CD14-positive monocyte (primary cell): ENCODE data around the gene IBA57. TPM values are rescaled to one million over a fixed set of nuclear protein-coding genes. Genes with fewer than 3 reads are reported as not detected.

Experiments used
- DNase-seq, 3 donors: peaks; one replicate each; pipeline ENCODE4 v3.0.0-alpha.2; 2011 to 2022
- H2AFZ ChIP-seq: 2 replicates; pipeline ENCODE4 v1.6.0; 2012; ENCODE audit warnings: mild to moderate bottlenecking, low read depth, low read length, inconsistent platforms; ENCODE audit not compliant: insufficient read depth, poor library complexity, severe bottlenecking
- H3K27ac ChIP-seq, 2 donors: 1 replicate in 1 of 2; 2 replicates in 1 of 2; pipeline ENCODE4 v1.5.1; 2012 to 2013; ENCODE audit warnings: low read length in 2 of 2, control low read depth in 1 of 2, inconsistent platforms in 1 of 2, low read depth in 1 of 2, mild to moderate bottlenecking in 1 of 2
- H3K27me3 ChIP-seq, 2 donors: one replicate each; pipeline versions ENCODE4 v1.6.0 to v1.6.1; 2011 to 2013; ENCODE audit warnings: low read length in 2 of 2; ENCODE audit not compliant: control insufficient read depth in 2 of 2, insufficient read depth in 2 of 2
- H3K36me3 ChIP-seq, 2 donors: replicated peaks in 1 of 2; 1 replicate in 1 of 2; 2 replicates in 1 of 2; pipeline versions ENCODE4 v1.5.1 to v1.6.1; 2012 to 2013; ENCODE audit warnings: low read length in 2 of 2, control low read depth in 1 of 2, inconsistent platforms in 1 of 2, mild to moderate bottlenecking in 1 of 2; ENCODE audit not compliant: insufficient read depth in 2 of 2, control insufficient read depth in 1 of 2
- H3K4me1 ChIP-seq, 2 donors: 1 replicate in 1 of 2; 2 replicates in 1 of 2; pipeline versions ENCODE4 v1.5.1 to v1.6.1; 2012 to 2013; ENCODE audit warnings: low read length in 2 of 2, control low read depth in 1 of 2, inconsistent platforms in 1 of 2, mild to moderate bottlenecking in 1 of 2, moderate library complexity in 1 of 2; ENCODE audit not compliant: insufficient read depth in 2 of 2, control insufficient read depth in 1 of 2
- H3K4me2 ChIP-seq: replicated peaks from 2 replicates; pipeline ENCODE3; 2012; ENCODE audit warnings: low read length, moderate library complexity, mild to moderate bottlenecking; ENCODE audit not compliant: poor library complexity, severe bottlenecking; ENCODE audit errors: extremely low read depth
- H3K4me3 ChIP-seq, 3 experiments: fragments of 200-600 bp in 1 of 3; sonication (generic) in 1 of 3; replicated peaks in 1 of 3; 1 replicate in 2 of 3; 2 replicates in 1 of 3; pipeline ENCODE4 v1.5.1; 2011 to 2013; ENCODE audit warnings: low read length in 3 of 3, mild to moderate bottlenecking in 3 of 3, control low read depth in 2 of 3, low read depth in 2 of 3, inconsistent platforms in 1 of 3, moderate library complexity in 1 of 3
- H3K79me2 ChIP-seq: 2 replicates; pipeline ENCODE4 v1.6.0; 2012; ENCODE audit warnings: mild to moderate bottlenecking, control low read depth, inconsistent platforms, low read length, moderate library complexity; ENCODE audit not compliant: insufficient read depth
- H3K9ac ChIP-seq: 2 replicates; pipeline ENCODE4 v1.6.0; 2017; ENCODE audit warnings: low read length, mild to moderate bottlenecking; ENCODE audit not compliant: insufficient read depth, poor library complexity, severe bottlenecking
- H3K9me3 ChIP-seq, 2 donors: replicated peaks in 1 of 2; 1 replicate in 1 of 2; 2 replicates in 1 of 2; pipeline versions ENCODE4 v1.5.1 to v1.6.1; 2012 to 2013; ENCODE audit warnings: low read length in 2 of 2, control low read depth in 1 of 2; ENCODE audit not compliant: control insufficient read depth in 1 of 2, insufficient read depth in 1 of 2
- H4K20me1 ChIP-seq: 2 replicates; pipeline ENCODE4 v1.6.0; 2012; ENCODE audit warnings: mild to moderate bottlenecking, low read length, control low read depth, moderate library complexity; ENCODE audit not compliant: insufficient read depth
- H3K27ac Mint-ChIP-seq, 7 donors: one replicate each; pipeline ENCODE4 v1.8.0; 2020; ENCODE audit warnings: mild to moderate bottlenecking in 7 of 7, mixed read lengths in 7 of 7, moderate library complexity in 6 of 7, inconsistent platforms in 2 of 7
- H3K27me3 Mint-ChIP-seq, 3 donors: one replicate each; pipeline ENCODE4 v1.8.0; 2021 to 2022; ENCODE audit warnings: low read depth in 3 of 3, mild to moderate bottlenecking in 3 of 3, mixed read lengths in 3 of 3, moderate library complexity in 3 of 3, inconsistent platforms in 1 of 3
- H3K36me3 Mint-ChIP-seq, 2 donors: one replicate each; pipeline ENCODE4 v1.8.0; 2020; ENCODE audit warnings: mixed read lengths in 2 of 2, inconsistent platforms in 1 of 2, mild to moderate bottlenecking in 1 of 2
- H3K4me1 Mint-ChIP-seq: one replicate; pipeline ENCODE4 v1.8.0; 2020; ENCODE audit warnings: mild to moderate bottlenecking, mixed read lengths
- H3K4me3 Mint-ChIP-seq, 2 donors: one replicate each; pipeline ENCODE4 v1.8.0; 2020; ENCODE audit warnings: mild to moderate bottlenecking in 2 of 2, mixed read lengths in 2 of 2, moderate library complexity in 1 of 2
- H3K9me3 Mint-ChIP-seq, 7 donors: one replicate each; pipeline ENCODE4 v1.8.0; 2020 to 2022; ENCODE audit warnings: mixed read lengths in 7 of 7, mild to moderate bottlenecking in 6 of 7, moderate library complexity in 6 of 7, inconsistent platforms in 2 of 7
- WGBS: methylation state at CpG from one replicate; pipeline ENCODE4 v1.1.5; 2013; ENCODE audit warnings: missing lambda C conversion rate; ENCODE audit not compliant: insufficient coverage; 5-methylcytosine and 5-hydroxymethylcytosine counted together
- intact Hi-C, 2 donors: fragments of 100-400 bp; cut with micrococcal nuclease; formaldehyde crosslinking; loops; one replicate each; pipeline versions ENCODE4 v1.15.0 to v1.15.1; 2023
- polyA plus RNA-seq, 3 donors: library from polyadenylated mRNA; depleted of rRNA in 1 of 3; unstranded in 2 of 3; stranded (reverse) in 1 of 3; fragments of 300-500 nt in 2 of 3; fragments of >200 nt in 1 of 3; fragmentation: Illumina TruSeq in 2 of 3; gene quantifications; 1 replicate in 2 of 3; 2 replicates in 1 of 3; pipeline ENCODE4 v1.2.3, GENCODE V29; 2012 to 2021
- TF ChIP-seq, protein P1 (sequence below): fragments of 200-600 bp; IDR thresholded peaks from one replicate; pipeline ENCODE4 v1.8.0; 2022; ENCODE audit warnings: antibody characterized with exemption, mild to moderate bottlenecking

Gene IBA57
- polyA plus RNA-seq, 3 donors: 1.6 to 2.1 (median 1.7) TPM

DNA sequence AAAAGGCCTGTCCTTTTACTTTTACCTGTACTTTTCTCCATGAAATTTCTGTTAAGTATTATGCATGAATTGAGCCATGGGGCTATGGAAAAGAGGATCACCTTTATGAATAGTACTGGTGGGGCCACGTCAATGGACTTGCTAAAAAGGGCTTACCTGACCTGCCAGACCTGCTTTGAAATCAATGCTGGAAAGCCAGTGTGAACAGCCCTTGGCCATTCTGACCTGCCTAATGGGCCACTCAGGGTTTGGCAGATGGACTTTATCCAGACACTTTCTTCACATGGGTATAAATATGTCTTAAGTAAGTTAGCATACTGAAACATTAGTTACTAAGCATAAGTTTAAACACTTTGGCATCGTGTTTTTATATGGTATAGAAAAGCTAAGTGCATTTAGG, 33.8 kb upstream of the IBA57 start:
- peaks cover 8 to 12% (median 11%) of the 10 kb centered on the region in 3 donors for H3K27me3 Mint-ChIP-seq
- H3K4me1 Mint-ChIP-seq: peaks cover 20% of the 10 kb centered on the region
- Histone ChIP-seq H2AFZ (no peak overlapping the region), H3K36me3 (no peaks in the 10 kb centered on the region), H3K9ac (no peak overlapping the region), H3K9me3 (no peaks in the 10 kb centered on the region), H3K4me2 (no peak overlapping the region), H3K4me3 (no peak overlapping the region), H3K4me1 (peaks cover 10 to 14% of the 10 kb centered on the region in 2 donors), H3K27me3 (no peaks in the 10 kb centered on the region), H3K79me2 (no peaks in the 10 kb centered on the region), H4K20me1 (no peaks in the 10 kb centered on the region), H3K27ac (no peak overlapping the region)
- no peak for DNase-seq
- H3K4me3 Mint-ChIP-seq: no peak overlapping the region
- TF ChIP-seq, protein P1, sequence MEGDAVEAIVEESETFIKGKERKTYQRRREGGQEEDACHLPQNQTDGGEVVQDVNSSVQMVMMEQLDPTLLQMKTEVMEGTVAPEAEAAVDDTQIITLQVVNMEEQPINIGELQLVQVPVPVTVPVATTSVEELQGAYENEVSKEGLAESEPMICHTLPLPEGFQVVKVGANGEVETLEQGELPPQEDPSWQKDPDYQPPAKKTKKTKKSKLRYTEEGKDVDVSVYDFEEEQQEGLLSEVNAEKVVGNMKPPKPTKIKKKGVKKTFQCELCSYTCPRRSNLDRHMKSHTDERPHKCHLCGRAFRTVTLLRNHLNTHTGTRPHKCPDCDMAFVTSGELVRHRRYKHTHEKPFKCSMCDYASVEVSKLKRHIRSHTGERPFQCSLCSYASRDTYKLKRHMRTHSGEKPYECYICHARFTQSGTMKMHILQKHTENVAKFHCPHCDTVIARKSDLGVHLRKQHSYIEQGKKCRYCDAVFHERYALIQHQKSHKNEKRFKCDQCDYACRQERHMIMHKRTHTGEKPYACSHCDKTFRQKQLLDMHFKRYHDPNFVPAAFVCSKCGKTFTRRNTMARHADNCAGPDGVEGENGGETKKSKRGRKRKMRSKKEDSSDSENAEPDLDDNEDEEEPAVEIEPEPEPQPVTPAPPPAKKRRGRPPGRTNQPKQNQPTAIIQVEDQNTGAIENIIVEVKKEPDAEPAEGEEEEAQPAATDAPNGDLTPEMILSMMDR: no peak
- WGBS: 100% methylated on average over 1 of the region's 2 CpGs
- H3K36me3 Mint-ChIP-seq: no peaks in the 10 kb centered on the region
- H3K9me3 Mint-ChIP-seq: no peaks in the 10 kb centered on the region
- H3K27ac Mint-ChIP-seq: no peak overlapping the region
- intact Hi-C loops: loop anchor here (5.0 to 10.0 kb wide), 5 partner anchors 36 to 353 kb away; partner anchors contain the start of genes TRIM11 (in 2 of the 2), IBA57 (in 1 of the 2) and RNF187 (in 1 of the 2)

DNA sequence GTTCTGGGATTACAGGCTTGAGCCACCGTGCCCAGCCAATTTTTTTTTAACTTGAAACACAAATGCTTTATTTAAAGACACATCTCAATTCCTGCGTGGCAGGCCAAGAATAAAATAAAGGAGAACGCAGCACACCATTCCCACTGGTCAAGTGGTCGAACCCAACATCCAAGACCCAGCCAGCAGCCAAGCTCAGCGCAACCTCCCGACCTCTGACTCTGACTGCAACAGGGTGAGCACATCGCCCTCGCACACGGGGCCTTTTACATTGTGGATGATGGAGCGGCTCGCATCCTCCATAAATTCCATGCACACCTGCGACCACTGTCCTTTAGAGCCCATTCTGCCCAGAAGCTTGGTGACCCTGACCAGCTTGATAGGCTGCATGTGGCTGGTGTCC, 31.0 kb upstream of the IBA57 start:
- no peaks in the 10 kb centered on the region for H3K36me3 Mint-ChIP-seq
- DNase-seq: no peak

More for the DNA sequence above, 31.0 kb upstream of the IBA57 start:
- H3K4me3 ChIP-seq: no peak overlapping the region
- H3K4me1 ChIP-seq: peaks cover 20 to 29% of the 10 kb centered on the region in 2 donors
- H3K36me3 ChIP-seq: no peaks in the 10 kb centered on the region
- H3K79me2 ChIP-seq: no peaks in the 10 kb centered on the region
- Mint-ChIP-seq H3K27me3 (peaks cover 5 to 10% (median 10%) of the 10 kb centered on the region in 3 donors), H3K27ac (no peak overlapping the region), H3K4me1 (peaks cover 30% of the 10 kb centered on the region), H3K9me3 (no peaks in the 10 kb centered on the region), H3K4me3 (no peak overlapping the region)
- H3K9me3 ChIP-seq: no peaks in the 10 kb centered on the region
- no peaks in the 10 kb centered on the region for H3K27me3 ChIP-seq
- H3K27ac ChIP-seq: no peak overlapping the region
- H4K20me1 ChIP-seq: no peaks in the 10 kb centered on the region
- H3K9ac ChIP-seq: no peak overlapping the region
- WGBS: 94% methylated on average over 10 of the region's 12 CpGs
- no peak overlapping the region for H3K4me2 ChIP-seq
- TF ChIP-seq, protein P1: no peak
- intact Hi-C loops: loop anchor here (5.0 to 10.0 kb wide), 5 partner anchors 33 to 350 kb away; partner anchors contain the start of genes TRIM11 (in 2 of the 2), IBA57 (in 1 of the 2) and RNF187 (in 1 of the 2)
- H2AFZ ChIP-seq: no peak overlapping the region
